NB4 (cell line): ENCODE data around the gene COL4A4.

Source experiments
- CTCF ChIP-seq: IDR thresholded peaks from one replicate; pipeline ENCODE4 v1.5.1; 2012; ENCODE audit warnings: low read depth, low read length
- MYC ChIP-seq: IDR thresholded peaks from 2 replicates; pipeline ENCODE4 v1.6.1; 2011; ENCODE audit warnings: low read depth, low read length
- POLR2A ChIP-seq: IDR thresholded peaks from 2 replicates; pipeline ENCODE4 v1.6.1; 2011; ENCODE audit warnings: mild to moderate bottlenecking; ENCODE audit not compliant: insufficient read length; ENCODE audit errors: extremely low read depth

DNA sequence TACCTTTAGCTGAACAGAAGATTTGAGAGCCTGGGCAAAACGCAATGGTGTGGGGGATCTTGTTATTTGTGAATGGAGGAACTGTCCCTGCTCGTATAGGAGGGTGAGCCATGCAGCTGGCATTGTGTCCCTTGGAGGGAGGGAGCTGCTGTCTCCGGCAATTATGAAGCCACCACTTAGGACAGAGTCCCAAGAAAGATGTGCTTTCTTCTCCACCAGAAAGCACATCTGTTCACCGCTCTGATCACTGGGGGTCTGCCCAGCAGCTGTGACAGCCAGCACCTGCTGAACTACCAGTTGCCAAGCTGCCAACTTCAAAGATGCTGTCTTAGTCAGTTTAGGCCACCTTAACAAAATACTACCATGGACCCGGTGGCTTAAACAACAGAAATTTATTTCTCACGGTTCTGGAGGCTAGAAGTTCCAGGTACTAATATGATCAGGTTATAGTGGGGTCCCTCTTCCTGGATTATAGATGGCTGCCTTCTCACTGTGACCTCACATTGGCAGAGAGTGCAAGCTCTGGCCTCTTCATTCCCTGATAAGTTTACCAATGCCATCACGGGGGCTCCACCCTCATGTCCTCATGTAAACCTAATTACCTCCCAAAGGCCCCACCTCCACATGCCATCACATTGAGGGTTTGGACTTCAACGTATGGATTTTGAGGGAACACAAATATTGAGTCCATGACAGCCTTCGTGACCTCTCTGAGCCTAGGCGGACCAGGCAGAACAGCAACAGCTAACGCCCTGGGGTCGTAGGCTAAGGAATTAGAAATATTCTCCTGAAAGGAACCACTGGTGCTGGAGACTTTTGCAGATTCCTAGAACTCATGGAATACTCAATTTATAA, 179.9 kb downstream of the COL4A4 start:
- TF ChIP-seq CTCF (no peak), POLR2A (no peak), MYC (no peak)
